Bronchial epithelial cell (primary cell): Measurements from ENCODE around the gene ERMP1. TPM values are rescaled to one million over a fixed set of nuclear protein-coding genes. Genes with fewer than 3 reads are reported as not detected.
A peak's percentile ranks its signal among the peaks of the same experiment; 100 is the strongest.

Experiments used
- DNase-seq: peaks from one replicate; pipeline ENCODE4 v3.0.0-alpha.2; 2010; ENCODE audit warnings: low read depth
- FAIRE-seq: peaks from 2 replicates; lab custom pipeline; 2011; peaks lifted over from hg19 to GRCh38; lab: Jason Lieb, UNC
- H3K27me3 ChIP-seq: 2 replicates; pipeline ENCODE4 v1.5.1; 2011; ENCODE audit warnings: low read length; ENCODE audit not compliant: control insufficient read depth, insufficient read depth
- H3K36me3 ChIP-seq: 2 replicates; pipeline ENCODE4 v1.5.1; 2011; ENCODE audit warnings: low read length; ENCODE audit not compliant: control insufficient read depth, insufficient read depth
- H3K4me3 ChIP-seq: 2 replicates; pipeline ENCODE4 v1.5.1; 2011; ENCODE audit warnings: mild to moderate bottlenecking, low read depth, low read length, control low read depth
- total RNA-seq: library from RNA; depleted of rRNA; stranded (reverse); fragments of >200 nt; gene quantifications from 2 replicates; pipeline ENCODE4 v1.2.1, GENCODE V29; 2014
- TF ChIP-seq, protein P1 (sequence below): IDR thresholded peaks from 2 replicates; pipeline ENCODE4 v1.5.1; 2011; ENCODE audit warnings: mild to moderate bottlenecking, moderate library complexity, low read length, control low read depth, inconsistent platforms; ENCODE audit not compliant: insufficient read depth, severe bottlenecking

ERMP1 gene
- total RNA-seq, 1 donor from 2014 or later: 52.9 TPM

DNA sequence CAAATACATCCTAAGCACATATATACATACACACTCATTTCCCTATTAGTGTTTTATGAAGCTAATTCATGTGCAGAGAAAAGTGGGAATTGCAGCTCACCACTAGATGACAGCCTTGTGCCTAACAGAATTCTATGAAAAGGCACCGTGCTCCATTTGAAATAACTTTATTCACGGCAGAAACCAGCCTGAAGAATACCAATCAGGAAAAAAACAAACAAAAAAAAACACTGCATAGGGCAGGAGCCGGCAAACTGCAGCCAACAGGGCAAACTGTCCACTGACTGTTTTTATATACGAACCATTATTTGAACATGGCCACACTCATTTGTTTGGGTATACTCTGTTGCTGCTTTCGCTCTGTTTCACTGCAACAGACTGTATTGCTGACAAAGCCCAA is 33.6 kb downstream of the ERMP1 start:
- no peaks in the 10 kb centered on the region for H3K27me3 ChIP-seq
- TF ChIP-seq, protein P1, sequence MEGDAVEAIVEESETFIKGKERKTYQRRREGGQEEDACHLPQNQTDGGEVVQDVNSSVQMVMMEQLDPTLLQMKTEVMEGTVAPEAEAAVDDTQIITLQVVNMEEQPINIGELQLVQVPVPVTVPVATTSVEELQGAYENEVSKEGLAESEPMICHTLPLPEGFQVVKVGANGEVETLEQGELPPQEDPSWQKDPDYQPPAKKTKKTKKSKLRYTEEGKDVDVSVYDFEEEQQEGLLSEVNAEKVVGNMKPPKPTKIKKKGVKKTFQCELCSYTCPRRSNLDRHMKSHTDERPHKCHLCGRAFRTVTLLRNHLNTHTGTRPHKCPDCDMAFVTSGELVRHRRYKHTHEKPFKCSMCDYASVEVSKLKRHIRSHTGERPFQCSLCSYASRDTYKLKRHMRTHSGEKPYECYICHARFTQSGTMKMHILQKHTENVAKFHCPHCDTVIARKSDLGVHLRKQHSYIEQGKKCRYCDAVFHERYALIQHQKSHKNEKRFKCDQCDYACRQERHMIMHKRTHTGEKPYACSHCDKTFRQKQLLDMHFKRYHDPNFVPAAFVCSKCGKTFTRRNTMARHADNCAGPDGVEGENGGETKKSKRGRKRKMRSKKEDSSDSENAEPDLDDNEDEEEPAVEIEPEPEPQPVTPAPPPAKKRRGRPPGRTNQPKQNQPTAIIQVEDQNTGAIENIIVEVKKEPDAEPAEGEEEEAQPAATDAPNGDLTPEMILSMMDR: peak; percentile 69
- no peak for FAIRE-seq
- no peak overlapping the region for H3K4me3 ChIP-seq
- peaks cover 3% of the 10 kb centered on the region for H3K36me3 ChIP-seq
- DNase-seq: peak; percentile 53

DNA sequence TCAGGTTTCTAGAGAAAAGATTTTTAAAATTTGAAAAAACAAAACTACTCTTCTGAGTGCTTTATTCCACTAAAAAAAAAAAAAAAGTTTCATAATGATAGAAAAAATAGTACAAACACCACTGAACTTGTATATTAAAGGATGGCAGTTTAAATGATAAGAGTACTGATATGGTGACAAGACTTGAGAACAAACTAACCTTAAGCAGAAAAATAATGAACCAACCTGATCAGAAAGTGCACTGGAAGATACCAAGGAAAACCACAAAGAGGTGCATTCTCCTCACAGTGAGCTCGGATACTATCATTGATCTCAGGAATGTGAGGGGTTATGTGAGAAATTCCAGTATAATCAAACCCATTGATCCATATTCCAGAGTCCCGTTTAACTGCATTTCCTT is 34.3 kb downstream of the ERMP1 start:
- Histone ChIP-seq H3K4me3 (no peak overlapping the region), H3K27me3 (no peaks in the 10 kb centered on the region), H3K36me3 (peaks cover 3% of the 10 kb centered on the region)
- no peak for FAIRE-seq
- TF ChIP-seq, protein P1: no peak
- DNase-seq: no peak

- Histone ChIP-seq H3K36me3 (peaks cover 1% of the 10 kb centered on the region), H3K27me3 (no peaks in the 10 kb centered on the region), H3K4me3 (no peak overlapping the region)
- TF ChIP-seq, protein P1: no peak
- FAIRE-seq: no peak
- DNase-seq: no peak
Observed at GRCh38 chr9:5796298-5796697, 36.6 kb downstream of the ERMP1 start.

GRCh38 chr9:5793812-5794211 is 39.1 kb downstream of the ERMP1 start:
- FAIRE-seq (no peak), DNase-seq (no peak)
- TF ChIP-seq, protein P1: no peak
- peaks cover 3% of the 10 kb centered on the region for H3K36me3 ChIP-seq
- H3K27me3 ChIP-seq: no peaks in the 10 kb centered on the region
- no peak overlapping the region for H3K4me3 ChIP-seq

- DNase-seq: no peak
- H3K4me3 ChIP-seq: no peak overlapping the region
- TF ChIP-seq, protein P1: no peak
- peaks cover 2% of the 10 kb centered on the region for H3K36me3 ChIP-seq
- H3K27me3 ChIP-seq: no peaks in the 10 kb centered on the region
- FAIRE-seq: no peak
Observed at GRCh38 chr9:5791870-5792269, 41.0 kb downstream of the ERMP1 start.

- Histone ChIP-seq H3K4me3 (no peak overlapping the region), H3K36me3 (peaks cover 5% of the 10 kb centered on the region), H3K27me3 (no peaks in the 10 kb centered on the region)
- FAIRE-seq (no peak), DNase-seq (no peak)
- TF ChIP-seq, protein P1: no peak
Observed at GRCh38 chr9:5790923-5791322, 42.0 kb downstream of the ERMP1 start.
